ENCODE measurements around the gene COPS4.

The COPS4 gene

GRCh38 chr4:83115656-83116285 lies 80.8 kb downstream of the COPS4 start:
- no peak for DNase-seq (ENCODE audit: extremely low read depth, insufficient read length)
- no peak for TF ChIP-seq CTCF (IDR thresholded peaks at IDR 0.05; ENCODE audit: insufficient read depth, low read length, poor library complexity, severe bottlenecking)
- no peaks in the 10 kb centered on the region for H3K27me3 ChIP-seq (replicated peaks; ENCODE audit: control insufficient read depth, insufficient read depth, low read length)
- no peak overlapping the region for H3K4me3 ChIP-seq (replicated peaks; ENCODE audit: low read depth, low read length)
- H3K36me3 ChIP-seq (ENCODE audit: control insufficient read depth, insufficient read depth, low read length): no peaks in the 10 kb centered on the region

GRCh38 chr4:83118869-83119268 lies 83.9 kb downstream of the COPS4 start:
- H3K4me3 ChIP-seq (replicated peaks; ENCODE audit: low read depth, low read length): no peak overlapping the region
- TF ChIP-seq CTCF (IDR thresholded peaks at IDR 0.05; ENCODE audit: insufficient read depth, low read length, poor library complexity, severe bottlenecking): no peak
- DNase-seq (ENCODE audit: extremely low read depth, insufficient read length): no peak
- H3K27me3 ChIP-seq (replicated peaks; ENCODE audit: control insufficient read depth, insufficient read depth, low read length): no peaks in the 10 kb centered on the region
- no peaks in the 10 kb centered on the region for H3K36me3 ChIP-seq (ENCODE audit: control insufficient read depth, insufficient read depth, low read length)

- no peak for DNase-seq (ENCODE audit: extremely low read depth, insufficient read length)
- Histone ChIP-seq H3K36me3 (ENCODE audit: control insufficient read depth, insufficient read depth, low read length) (no peaks in the 10 kb centered on the region), H3K27me3 (replicated peaks; ENCODE audit: control insufficient read depth, insufficient read depth, low read length) (no peaks in the 10 kb centered on the region), H3K4me3 (replicated peaks; ENCODE audit: low read depth, low read length) (no peak overlapping the region)
- TF ChIP-seq CTCF (IDR thresholded peaks at IDR 0.05; ENCODE audit: insufficient read depth, low read length, poor library complexity, severe bottlenecking): no peak
Observed at GRCh38 chr4:83121246-83121645, 86.3 kb downstream of the COPS4 start.

- no peak for DNase-seq (ENCODE audit: extremely low read depth, insufficient read length)
- Histone ChIP-seq H3K27me3 (replicated peaks; ENCODE audit: control insufficient read depth, insufficient read depth, low read length) (no peaks in the 10 kb centered on the region), H3K4me3 (replicated peaks; ENCODE audit: low read depth, low read length) (no peak overlapping the region), H3K36me3 (ENCODE audit: control insufficient read depth, insufficient read depth, low read length) (no peaks in the 10 kb centered on the region)
- TF ChIP-seq CTCF (IDR thresholded peaks at IDR 0.05; ENCODE audit: insufficient read depth, low read length, poor library complexity, severe bottlenecking): no peak
Observed at GRCh38 chr4:83124111-83124780, 89.3 kb downstream of the COPS4 start.

Measured in GM06990 (cell line).